DMS 273 treated with DMSO at 0.1 percent for 48 hours (cell line): ENCODE data around the gene XG.
"Not testable (repeated sequence)": the region's sequence is repeated elsewhere in the genome, so short reads cannot be mapped to it uniquely, and the experiment has no call there.

Experiments
- DNase-seq: peaks from one replicate; lab custom pipeline; 2025; lab: John Stamatoyannopoulos, UW

The XG gene

GRCh38 chrX:2733286-2733685, 18.6 kb upstream of the XG start:
- DNase-seq = no peak

GRCh38 chrX:2735270-2735669, 16.6 kb upstream of the XG start:
- DNase-seq = no peak

- DNase-seq = no peak
Observed at GRCh38 chrX:2740672-2741071, 11.2 kb upstream of the XG start.

- DNase-seq = no peak
Observed at GRCh38 chrX:2741386-2741785, 10.5 kb upstream of the XG start.

- not testable (repeated sequence) for DNase-seq
Observed at GRCh38 chrX:2746250-2746649, 5.6 kb upstream of the XG start.

GRCh38 chrX:2748171-2748814, 3.5 kb upstream of the XG start:
- no peak for DNase-seq

- DNase-seq = no peak
Observed at GRCh38 chrX:2748815-2749188, 3.0 kb upstream of the XG start.

GRCh38 chrX:2751291-2751690, 549 bp upstream of the XG start:
- DNase-seq = no peak

GRCh38 chrX:2752441-2752840, 601 bp downstream of the XG start:
- DNase-seq = not testable (repeated sequence)

- not testable (repeated sequence) for DNase-seq
Observed at GRCh38 chrX:2755163-2755715, 3.4 kb downstream of the XG start.

GRCh38 chrX:2756548-2756947, 4.7 kb downstream of the XG start:
- no peak for DNase-seq

- no peak for DNase-seq
Observed at GRCh38 chrX:2761246-2761645, 9.4 kb downstream of the XG start.

GRCh38 chrX:2762671-2763070, 10.8 kb downstream of the XG start:
- DNase-seq = not testable (repeated sequence)

- not testable (repeated sequence) for DNase-seq
Observed at GRCh38 chrX:2764766-2765548, 13.1 kb downstream of the XG start.

- no peak for DNase-seq
Observed at GRCh38 chrX:2765549-2765830, 13.7 kb downstream of the XG start.

- no peak for DNase-seq
Observed at GRCh38 chrX:2766906-2767305, 15.1 kb downstream of the XG start.

- no peak for DNase-seq
Observed at GRCh38 chrX:2767631-2768455, 16.0 kb downstream of the XG start.

- no peak for DNase-seq
Observed at GRCh38 chrX:2769615-2770014, 17.8 kb downstream of the XG start.

GRCh38 chrX:2773166-2774055, 21.6 kb downstream of the XG start:
- not testable (repeated sequence) for DNase-seq

GRCh38 chrX:2774057-2774456, 22.2 kb downstream of the XG start:
- no peak for DNase-seq

- DNase-seq = no peak
Observed at GRCh38 chrX:2774776-2775175, 22.9 kb downstream of the XG start.
